ENCODE data around the gene USP25. TPM values are rescaled to one million over a fixed set of nuclear protein-coding genes. Genes with fewer than 3 reads are reported as not detected.

The USP25 gene
- total RNA-seq, 1 experiment from 2014 or later = 35.1 TPM

- no peak overlapping the region for H4K8ac ChIP-seq (replicated peaks; ENCODE audit: insufficient read length, low read depth, low read length)
- peaks cover 9 to 11% of the 10 kb centered on the region in 2 experiments for H3K4me1 Mint-ChIP-seq
- no peaks in the 10 kb centered on the region for H4K20me1 ChIP-seq (ENCODE audit: control insufficient read depth, insufficient read depth, insufficient read length)
- no peak for TF ChIP-seq CTCF (conservative IDR thresholded peaks at IDR 0.05)
- no peak overlapping the region for H2BK120ac ChIP-seq (ENCODE audit: low read depth, low read length, poor library complexity, severe bottlenecking)
- no peak overlapping the region for H2BK5ac ChIP-seq (ENCODE audit: insufficient read length, low read length)
- no peak overlapping the region for H3K4me3 Mint-ChIP-seq
- no peak for DNase-seq
- peaks cover 7 to 10% of the 10 kb centered on the region in 2 experiments; a peak in 4 of 5 replicates for H3K9me3 Mint-ChIP-seq
- no peak overlapping the region for H2BK20ac ChIP-seq (ENCODE audit: low read depth, low read length, poor library complexity, severe bottlenecking)
- no peaks in the 10 kb centered on the region for H3K23me2 ChIP-seq (ENCODE audit: insufficient read length, low read depth, low read length, poor library complexity, severe bottlenecking)
- no peak overlapping the region for H2AFZ ChIP-seq (ENCODE audit: low read length)
- no peak overlapping the region for H3K23ac ChIP-seq (ENCODE audit: insufficient read length, low read depth, low read length)
- peaks cover 3% of the 10 kb centered on the region; the same call in 1 of the 2 replicates for H3K4me1 ChIP-seq (ENCODE audit: insufficient read depth, low read length)
- no peak overlapping the region for H3K27ac ChIP-seq (ENCODE audit: insufficient read length, low read depth, low read length)
- no peak overlapping the region for H4K91ac ChIP-seq (ENCODE audit: insufficient read length, low read depth, low read length)
- no peak overlapping the region for H3K18ac ChIP-seq (ENCODE audit: insufficient read length, low read depth, low read length)
- H3K36me3 Mint-ChIP-seq (ENCODE audit: insufficient read depth in 1 of 3, low read depth in 3 of 3) = peaks cover 20 to 31% (median 30%) of the 10 kb centered on the region in 3 experiments
- H3K27ac Mint-ChIP-seq = no peak overlapping the region
- no peak overlapping the region for H3K4me2 ChIP-seq (ENCODE audit: insufficient read depth, insufficient read length, low read length)
- H3T11ph ChIP-seq (ENCODE audit: low read length) = no peak overlapping the region
- no peaks in the 10 kb centered on the region for H3K27me3 Mint-ChIP-seq (ENCODE audit: low read depth)
- H3K27me3 ChIP-seq (ENCODE audit: insufficient read depth, low read length) = no peaks in the 10 kb centered on the region
- no peaks in the 10 kb centered on the region for H3K9me3 ChIP-seq (ENCODE audit: control insufficient read depth, low read depth, low read length)
- no peak overlapping the region for H2AK5ac ChIP-seq (ENCODE audit: insufficient read length, low read length)
- H3K9ac ChIP-seq (ENCODE audit: extremely low read depth, insufficient read length, low read length) = no peak overlapping the region
- no peak overlapping the region for H4K5ac ChIP-seq (ENCODE audit: insufficient read length, low read depth, low read length)
- no peak overlapping the region for H3K14ac ChIP-seq (ENCODE audit: insufficient read depth, low read length)
- no peak overlapping the region for H2BK15ac ChIP-seq (ENCODE audit: low read depth, low read length)
- H2BK12ac ChIP-seq (ENCODE audit: insufficient read length, low read depth, low read length) = no peak overlapping the region
- H3K79me1 ChIP-seq (ENCODE audit: insufficient read depth, low read depth, low read length, poor library complexity, severe bottlenecking) = no peaks in the 10 kb centered on the region
- no CpG with 5 or more reads among the region's 3 CpGs for WGBS (ENCODE audit: extremely low coverage, insufficient read length, low lambda C conversion rate)
- H3K79me2 ChIP-seq (ENCODE audit: insufficient read depth, low read length) = no peaks in the 10 kb centered on the region
- no peak overlapping the region for H3K4ac ChIP-seq (ENCODE audit: low read depth, low read length)
- H3K56ac ChIP-seq (ENCODE audit: insufficient read length, low read depth, low read length) = no peak overlapping the region
Measured at GRCh38 chr21:15820852-15821379, 91.1 kb downstream of the USP25 start.
